GM12891 (cell line): ENCODE measurements around the gene SLC35B4.

Experiments
- POLR2A ChIP-seq: IDR thresholded peaks from 2 replicates; pipeline ENCODE4 v1.6.1; 2011; ENCODE audit warnings: low read depth, low read length, control low read depth
- POLR2AphosphoS5 ChIP-seq: IDR thresholded peaks from 2 replicates; pipeline ENCODE4 v1.6.1; 2011; ENCODE audit warnings: low read depth, low read length, control low read depth

DNA sequence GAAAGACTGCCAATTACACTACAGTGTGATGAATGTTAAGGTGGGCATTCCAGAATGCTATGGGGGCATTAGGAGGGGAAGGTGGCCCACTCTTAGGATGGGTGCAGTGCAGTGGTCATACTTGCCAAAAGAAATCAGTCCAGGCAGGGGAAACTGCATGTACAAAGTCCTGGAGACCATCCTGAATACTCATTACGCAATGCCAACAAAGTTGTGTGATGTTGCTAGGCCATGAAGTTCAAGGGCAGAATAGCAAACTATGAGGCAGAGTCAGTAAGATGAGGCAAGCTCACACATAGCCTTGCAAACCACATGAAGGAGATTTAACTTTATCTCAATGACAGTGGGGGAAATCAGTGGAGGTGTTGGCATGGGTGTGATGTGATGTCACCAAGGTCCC is 49.8 kb upstream of the SLC35B4 start:
- TF ChIP-seq POLR2AphosphoS5 (no peak), POLR2A (no peak)
